Astrocyte (in vitro differentiated cells and primary cell): ENCODE data around the gene GFER. TPM values are rescaled to one million over a fixed set of nuclear protein-coding genes. Genes with fewer than 3 reads are reported as not detected.

ENCODE experiments used
- DNase-seq: peaks from one replicate; pipeline ENCODE4 v3.0.0-alpha.2; 2010; ENCODE audit warnings: low read depth
- FAIRE-seq: peaks from 2 replicates; lab custom pipeline; 2011; peaks lifted over from hg19 to GRCh38; lab: Jason Lieb, UNC
- H2AFZ ChIP-seq: 2 replicates; pipeline ENCODE4 v1.6.0; 2012; ENCODE audit warnings: low read depth, low read length, inconsistent platforms
- H3K27ac ChIP-seq: 2 replicates; pipeline ENCODE4 v1.5.1; 2011; ENCODE audit warnings: low read depth, low read length, inconsistent platforms
- H3K27me3 ChIP-seq: 2 replicates; pipeline ENCODE4 v1.6.0; 2011; ENCODE audit warnings: low read length, inconsistent platforms; ENCODE audit not compliant: insufficient read depth
- H3K36me3 ChIP-seq: 2 replicates; pipeline ENCODE4 v1.5.1; 2011; ENCODE audit warnings: low read length, inconsistent platforms; ENCODE audit not compliant: insufficient read depth
- H3K4me1 ChIP-seq: 2 replicates; pipeline ENCODE4 v1.5.1; 2011; ENCODE audit warnings: low read length, inconsistent platforms; ENCODE audit not compliant: insufficient read depth
- H3K4me2 ChIP-seq: 2 replicates; pipeline ENCODE4 v1.6.0; 2012; ENCODE audit warnings: low read length, inconsistent platforms
- H3K4me3 ChIP-seq: 2 replicates; pipeline ENCODE4 v1.5.1; 2011; ENCODE audit warnings: low read depth, mild to moderate bottlenecking, low read length, inconsistent platforms; ENCODE audit not compliant: insufficient read depth
- H3K79me2 ChIP-seq: 2 replicates; pipeline ENCODE4 v1.6.0; 2012; ENCODE audit warnings: mild to moderate bottlenecking, low read length, inconsistent platforms; ENCODE audit not compliant: insufficient read depth
- H3K9ac ChIP-seq: 2 replicates; pipeline ENCODE4 v1.6.0; 2012; ENCODE audit warnings: mild to moderate bottlenecking, low read length, inconsistent platforms
- H3K9me3 ChIP-seq: 2 replicates; pipeline ENCODE4 v1.5.1; 2012; ENCODE audit warnings: low read depth, mild to moderate bottlenecking, low read length, inconsistent platforms; ENCODE audit not compliant: insufficient read depth
- H4K20me1 ChIP-seq: 2 replicates; pipeline ENCODE4 v1.6.0; 2012; ENCODE audit warnings: low read length, inconsistent platforms; ENCODE audit not compliant: insufficient read depth
- H3K27ac Mint-ChIP-seq: one replicate; pipeline ENCODE4 v1.8.0; 2021; ENCODE audit warnings: mild to moderate bottlenecking, mixed read lengths; ENCODE audit not compliant: unreplicated experiment
- H3K27me3 Mint-ChIP-seq: one replicate; pipeline ENCODE4 v1.8.0; 2021; ENCODE audit warnings: low read depth, mixed read lengths; ENCODE audit not compliant: unreplicated experiment
- H3K36me3 Mint-ChIP-seq: one replicate; pipeline ENCODE4 v1.8.0; 2021; ENCODE audit warnings: low read depth, mixed read lengths; ENCODE audit not compliant: unreplicated experiment
- H3K4me1 Mint-ChIP-seq: one replicate; pipeline ENCODE4 v1.8.0; 2021; ENCODE audit warnings: low read depth, mixed read lengths; ENCODE audit not compliant: unreplicated experiment
- H3K4me3 Mint-ChIP-seq: one replicate; pipeline ENCODE4 v1.8.0; 2021; ENCODE audit warnings: mild to moderate bottlenecking, moderate library complexity, mixed read lengths; ENCODE audit not compliant: unreplicated experiment
- H3K9me3 Mint-ChIP-seq: one replicate; pipeline ENCODE4 v1.8.0; 2021; ENCODE audit warnings: mild to moderate bottlenecking, mixed read lengths; ENCODE audit not compliant: unreplicated experiment
- EZH2 ChIP-seq: IDR thresholded peaks from 2 replicates; pipeline ENCODE4 v1.6.1; 2012; ENCODE audit warnings: mild to moderate bottlenecking, low read length, inconsistent platforms; ENCODE audit not compliant: insufficient read depth
- total RNA-seq: library from RNA; stranded (reverse); gene quantifications from 2 replicates; pipeline ENCODE4 v1.2.1, GENCODE V29; 2021
- TF ChIP-seq, protein P1 (sequence below): IDR thresholded peaks from 2 replicates; pipeline ENCODE4 v1.5.1; 2011; ENCODE audit warnings: low read depth, mild to moderate bottlenecking, inconsistent platforms, low read length, moderate library complexity; ENCODE audit not compliant: insufficient read depth

The GFER gene
- total RNA-seq, 1 donor from 2014 or later: 30.4 TPM

GRCh38 chr16:1982013-1982433, 2.0 kb upstream of the GFER start:
- no peak for FAIRE-seq
- no peak overlapping the region for H3K27ac Mint-ChIP-seq
- H3K36me3 Mint-ChIP-seq: peaks cover 3% of the 10 kb centered on the region

GRCh38 chr16:1982991-1983543, 926 bp upstream of the GFER start:
- Histone ChIP-seq H3K9ac (peak overlapping the region; percentile 53), H3K36me3 (peaks cover 5% of the 10 kb centered on the region), H3K27ac (no peak overlapping the region), H3K4me2 (peak overlapping the region; percentile 91), H3K4me3 (peak overlapping the region; percentile 68), H3K9me3 (no peaks in the 10 kb centered on the region), H3K79me2 (peaks cover 16% of the 10 kb centered on the region), H4K20me1 (peaks cover 48% of the 10 kb centered on the region), H3K4me1 (peaks cover 15% of the 10 kb centered on the region), H3K27me3 (peaks cover 32% of the 10 kb centered on the region), H2AFZ (no peak overlapping the region)
- Mint-ChIP-seq H3K4me1 (peaks cover 2% of the 10 kb centered on the region), H3K27me3 (peaks cover 19% of the 10 kb centered on the region), H3K9me3 (no peaks in the 10 kb centered on the region), H3K27ac (peak overlapping the region; percentile 92), H3K36me3 (peaks cover 2% of the 10 kb centered on the region), H3K4me3 (peak overlapping the region; percentile 84)
- FAIRE-seq: no peak
- DNase-seq: no peak
- TF ChIP-seq, protein P1, sequence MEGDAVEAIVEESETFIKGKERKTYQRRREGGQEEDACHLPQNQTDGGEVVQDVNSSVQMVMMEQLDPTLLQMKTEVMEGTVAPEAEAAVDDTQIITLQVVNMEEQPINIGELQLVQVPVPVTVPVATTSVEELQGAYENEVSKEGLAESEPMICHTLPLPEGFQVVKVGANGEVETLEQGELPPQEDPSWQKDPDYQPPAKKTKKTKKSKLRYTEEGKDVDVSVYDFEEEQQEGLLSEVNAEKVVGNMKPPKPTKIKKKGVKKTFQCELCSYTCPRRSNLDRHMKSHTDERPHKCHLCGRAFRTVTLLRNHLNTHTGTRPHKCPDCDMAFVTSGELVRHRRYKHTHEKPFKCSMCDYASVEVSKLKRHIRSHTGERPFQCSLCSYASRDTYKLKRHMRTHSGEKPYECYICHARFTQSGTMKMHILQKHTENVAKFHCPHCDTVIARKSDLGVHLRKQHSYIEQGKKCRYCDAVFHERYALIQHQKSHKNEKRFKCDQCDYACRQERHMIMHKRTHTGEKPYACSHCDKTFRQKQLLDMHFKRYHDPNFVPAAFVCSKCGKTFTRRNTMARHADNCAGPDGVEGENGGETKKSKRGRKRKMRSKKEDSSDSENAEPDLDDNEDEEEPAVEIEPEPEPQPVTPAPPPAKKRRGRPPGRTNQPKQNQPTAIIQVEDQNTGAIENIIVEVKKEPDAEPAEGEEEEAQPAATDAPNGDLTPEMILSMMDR: no peak
- no peak for TF ChIP-seq EZH2

More at GRCh38 chr16:1982013-1982433, 2.0 kb upstream of the GFER start:
- Histone ChIP-seq H3K4me3 (no peak overlapping the region), H3K27ac (no peak overlapping the region), H2AFZ (no peak overlapping the region), H3K27me3 (peaks cover 32% of the 10 kb centered on the region), H3K9ac (no peak overlapping the region), H3K36me3 (peaks cover 5% of the 10 kb centered on the region), H4K20me1 (peaks cover 48% of the 10 kb centered on the region), H3K4me2 (no peak overlapping the region), H3K4me1 (peaks cover 15% of the 10 kb centered on the region), H3K9me3 (no peaks in the 10 kb centered on the region), H3K79me2 (peaks cover 16% of the 10 kb centered on the region)
- Mint-ChIP-seq H3K4me1 (peaks cover 2% of the 10 kb centered on the region), H3K9me3 (no peaks in the 10 kb centered on the region), H3K4me3 (no peak overlapping the region), H3K27me3 (peaks cover 19% of the 10 kb centered on the region)
- DNase-seq: no peak
- TF ChIP-seq, protein P1: no peak
- TF ChIP-seq EZH2: no peak
